Astrocyte (in vitro differentiated cells and primary cell): ENCODE data around the gene SLC7A6OS.

Experiments
- EZH2 ChIP-seq: IDR thresholded peaks from 2 replicates; pipeline ENCODE4 v1.6.1; 2012; ENCODE audit warnings: mild to moderate bottlenecking, low read length, inconsistent platforms; ENCODE audit not compliant: insufficient read depth
- TF ChIP-seq, protein P1 (sequence below): IDR thresholded peaks from 2 replicates; pipeline ENCODE4 v1.5.1; 2011; ENCODE audit warnings: low read depth, mild to moderate bottlenecking, inconsistent platforms, low read length, moderate library complexity; ENCODE audit not compliant: insufficient read depth

DNA sequence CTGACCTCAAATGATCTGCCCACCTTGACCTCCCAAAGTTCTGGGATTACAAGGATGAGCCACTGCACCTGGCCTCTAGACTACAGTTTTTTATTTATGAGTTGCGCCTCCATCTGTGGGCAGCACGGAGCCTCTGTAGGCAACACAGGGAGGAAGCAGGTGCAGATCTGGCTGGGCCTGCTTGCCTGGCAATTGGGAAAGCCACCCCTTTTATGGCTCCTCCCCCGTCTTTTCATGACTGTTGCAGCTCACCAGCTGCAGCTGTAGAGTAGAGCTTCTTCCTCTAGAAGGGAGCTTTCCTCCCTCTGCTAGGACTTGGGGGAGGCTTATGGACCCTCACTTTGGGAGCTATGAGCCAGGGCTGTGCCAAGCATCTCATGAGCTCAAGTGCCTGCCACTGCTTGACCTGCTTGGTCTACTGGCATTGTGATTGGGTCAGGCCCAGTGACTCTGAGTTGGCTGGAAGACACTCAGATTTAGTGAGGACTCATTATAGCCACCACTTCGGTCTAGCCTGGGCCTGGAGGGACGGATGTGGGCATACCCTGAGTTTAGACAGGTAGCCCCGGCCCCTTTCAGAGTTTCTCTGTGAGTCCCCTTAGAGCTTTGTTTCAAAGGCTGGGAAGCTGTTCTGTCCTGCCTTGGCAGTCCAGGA, 53.4 kb downstream of the SLC7A6OS start:
- TF ChIP-seq, protein P1, sequence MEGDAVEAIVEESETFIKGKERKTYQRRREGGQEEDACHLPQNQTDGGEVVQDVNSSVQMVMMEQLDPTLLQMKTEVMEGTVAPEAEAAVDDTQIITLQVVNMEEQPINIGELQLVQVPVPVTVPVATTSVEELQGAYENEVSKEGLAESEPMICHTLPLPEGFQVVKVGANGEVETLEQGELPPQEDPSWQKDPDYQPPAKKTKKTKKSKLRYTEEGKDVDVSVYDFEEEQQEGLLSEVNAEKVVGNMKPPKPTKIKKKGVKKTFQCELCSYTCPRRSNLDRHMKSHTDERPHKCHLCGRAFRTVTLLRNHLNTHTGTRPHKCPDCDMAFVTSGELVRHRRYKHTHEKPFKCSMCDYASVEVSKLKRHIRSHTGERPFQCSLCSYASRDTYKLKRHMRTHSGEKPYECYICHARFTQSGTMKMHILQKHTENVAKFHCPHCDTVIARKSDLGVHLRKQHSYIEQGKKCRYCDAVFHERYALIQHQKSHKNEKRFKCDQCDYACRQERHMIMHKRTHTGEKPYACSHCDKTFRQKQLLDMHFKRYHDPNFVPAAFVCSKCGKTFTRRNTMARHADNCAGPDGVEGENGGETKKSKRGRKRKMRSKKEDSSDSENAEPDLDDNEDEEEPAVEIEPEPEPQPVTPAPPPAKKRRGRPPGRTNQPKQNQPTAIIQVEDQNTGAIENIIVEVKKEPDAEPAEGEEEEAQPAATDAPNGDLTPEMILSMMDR, result no peak
- no peak for TF ChIP-seq EZH2
